Measurements from ENCODE around the gene NKAIN1. TPM values are rescaled to one million over a fixed set of nuclear protein-coding genes. Genes with fewer than 3 reads are reported as not detected.

Gene NKAIN1
- total RNA-seq, 1 donor from 2014 or later, result 3.5 TPM

DNA sequence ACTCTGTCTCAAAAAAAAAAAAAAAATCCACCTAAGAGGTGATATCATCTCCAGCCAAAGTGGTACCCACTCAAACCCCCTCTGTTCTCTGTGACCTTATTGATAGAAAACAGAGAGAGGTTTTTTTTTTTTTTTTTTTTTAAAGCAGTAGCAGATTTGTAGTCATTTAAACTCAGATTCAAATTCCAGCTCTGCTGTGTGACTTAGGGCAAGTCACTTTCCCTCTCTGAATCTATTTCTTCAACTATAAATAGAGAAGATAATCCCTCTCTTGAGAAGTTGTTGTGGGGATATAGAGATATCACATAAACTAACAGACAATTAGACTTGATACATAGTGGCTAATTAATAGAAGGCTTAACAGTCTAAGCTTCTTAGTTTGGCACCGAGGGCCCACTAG, 48.4 kb downstream of the NKAIN1 start:
- DNase-seq (ENCODE audit: low spot score), result no peak
- H3K27ac Mint-ChIP-seq (ENCODE audit: unreplicated experiment), result no peak overlapping the region
- H3K9me3 Mint-ChIP-seq (ENCODE audit: low read depth), result no peaks in the 10 kb centered on the region
- TF ChIP-seq, protein P1, sequence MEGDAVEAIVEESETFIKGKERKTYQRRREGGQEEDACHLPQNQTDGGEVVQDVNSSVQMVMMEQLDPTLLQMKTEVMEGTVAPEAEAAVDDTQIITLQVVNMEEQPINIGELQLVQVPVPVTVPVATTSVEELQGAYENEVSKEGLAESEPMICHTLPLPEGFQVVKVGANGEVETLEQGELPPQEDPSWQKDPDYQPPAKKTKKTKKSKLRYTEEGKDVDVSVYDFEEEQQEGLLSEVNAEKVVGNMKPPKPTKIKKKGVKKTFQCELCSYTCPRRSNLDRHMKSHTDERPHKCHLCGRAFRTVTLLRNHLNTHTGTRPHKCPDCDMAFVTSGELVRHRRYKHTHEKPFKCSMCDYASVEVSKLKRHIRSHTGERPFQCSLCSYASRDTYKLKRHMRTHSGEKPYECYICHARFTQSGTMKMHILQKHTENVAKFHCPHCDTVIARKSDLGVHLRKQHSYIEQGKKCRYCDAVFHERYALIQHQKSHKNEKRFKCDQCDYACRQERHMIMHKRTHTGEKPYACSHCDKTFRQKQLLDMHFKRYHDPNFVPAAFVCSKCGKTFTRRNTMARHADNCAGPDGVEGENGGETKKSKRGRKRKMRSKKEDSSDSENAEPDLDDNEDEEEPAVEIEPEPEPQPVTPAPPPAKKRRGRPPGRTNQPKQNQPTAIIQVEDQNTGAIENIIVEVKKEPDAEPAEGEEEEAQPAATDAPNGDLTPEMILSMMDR (IDR thresholded peaks at IDR 0.05), result no peak
- H3K4me1 Mint-ChIP-seq (ENCODE audit: low read depth), result no peaks in the 10 kb centered on the region
- no peaks in the 10 kb centered on the region for H3K36me3 Mint-ChIP-seq (ENCODE audit: low read depth)
- peaks cover 8% of the 10 kb centered on the region for H3K27me3 Mint-ChIP-seq (ENCODE audit: low read depth)
- no peak overlapping the region for H3K4me3 Mint-ChIP-seq (ENCODE audit: unreplicated experiment)

DNA sequence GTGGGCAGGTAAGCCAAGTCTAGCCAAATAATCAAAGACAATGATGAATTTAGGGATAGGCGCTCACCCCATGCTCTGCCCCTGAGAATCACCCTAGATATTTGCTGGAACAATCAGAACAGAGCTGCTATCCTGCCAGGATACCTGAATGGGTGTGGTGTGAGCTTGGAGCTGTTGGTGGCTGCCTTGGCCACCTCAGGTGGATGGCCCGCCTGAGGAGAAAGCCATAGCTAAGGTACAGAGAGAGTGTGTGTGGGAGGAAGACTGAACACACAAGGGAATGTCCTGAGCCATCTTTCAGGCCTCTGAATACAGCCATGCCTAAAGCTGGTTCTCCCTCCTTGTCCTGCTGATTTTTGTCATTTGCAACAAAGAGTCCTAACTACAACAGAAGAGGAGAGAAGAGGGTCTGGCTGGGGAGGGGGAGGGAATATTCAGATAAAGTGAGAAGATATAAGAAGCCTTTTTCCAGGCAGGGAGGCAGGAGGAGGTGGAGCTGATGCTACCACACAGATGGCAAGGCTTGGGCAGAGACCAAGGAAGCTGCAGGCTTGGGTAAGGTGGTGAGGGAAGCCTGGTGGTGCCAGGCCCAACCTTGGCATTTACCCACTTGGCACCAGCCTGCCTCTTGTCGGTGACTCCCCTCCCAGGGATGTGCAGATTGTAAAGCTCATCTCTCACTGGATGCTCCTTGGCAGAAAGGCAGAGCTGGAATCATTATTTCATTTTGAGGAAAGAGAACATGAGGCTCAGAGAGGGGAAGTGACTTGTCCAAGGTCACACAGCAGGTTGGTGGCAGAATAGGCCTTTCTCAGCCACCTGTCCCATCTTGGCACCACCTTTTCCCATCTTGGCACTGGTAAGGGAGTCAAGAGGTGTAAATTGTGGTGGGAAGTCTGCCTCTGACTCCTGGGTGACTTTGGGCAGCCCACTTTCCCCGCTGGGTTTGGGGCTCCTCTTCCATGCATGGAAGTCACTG, 49.7 kb downstream of the NKAIN1 start:
- Mint-ChIP-seq H3K36me3 (ENCODE audit: low read depth) (no peaks in the 10 kb centered on the region), H3K4me3 (ENCODE audit: unreplicated experiment) (no peak overlapping the region), H3K27ac (ENCODE audit: unreplicated experiment) (no peak overlapping the region), H3K9me3 (ENCODE audit: low read depth) (no peaks in the 10 kb centered on the region), H3K27me3 (ENCODE audit: low read depth) (peaks cover 8% of the 10 kb centered on the region), H3K4me1 (ENCODE audit: low read depth) (no peaks in the 10 kb centered on the region)
- no peak for DNase-seq (ENCODE audit: low spot score)
- TF ChIP-seq, protein P1 (IDR thresholded peaks at IDR 0.05), result no peak

DNA sequence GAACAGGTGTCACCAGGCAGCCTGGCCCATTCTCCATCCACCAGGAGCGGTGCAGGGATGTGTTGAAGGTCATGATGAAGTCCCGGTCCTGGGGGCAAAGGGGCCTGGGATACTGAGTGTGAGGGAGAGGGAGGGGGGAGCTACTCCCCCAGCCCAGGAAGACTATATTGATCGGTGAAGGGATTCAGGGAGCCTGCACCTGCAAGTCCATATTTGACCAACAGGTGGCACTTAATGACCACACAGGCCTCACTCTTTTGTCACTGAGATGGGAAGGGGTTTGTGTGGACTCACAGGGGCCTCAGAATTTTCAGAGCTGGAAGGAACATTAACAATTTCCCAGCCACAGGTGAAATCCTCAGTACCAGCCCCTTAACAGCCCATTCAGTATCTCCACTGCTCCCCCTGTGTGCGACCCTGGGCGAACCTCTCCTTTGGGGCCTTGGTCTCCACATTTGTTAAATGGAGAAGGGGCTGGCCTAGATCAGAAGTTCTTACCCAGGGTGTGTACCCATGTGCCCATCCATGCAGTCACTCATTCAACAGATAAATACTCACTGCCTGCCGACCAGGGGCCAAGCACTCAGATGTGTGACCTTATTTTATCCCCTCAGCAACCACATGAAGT, 55.6 kb downstream of the NKAIN1 start:
- no peaks in the 10 kb centered on the region for H3K36me3 Mint-ChIP-seq (ENCODE audit: low read depth)
- H3K4me3 Mint-ChIP-seq (ENCODE audit: unreplicated experiment), result no peak overlapping the region
- peaks cover 8% of the 10 kb centered on the region for H3K27me3 Mint-ChIP-seq (ENCODE audit: low read depth)
- TF ChIP-seq, protein P1 (IDR thresholded peaks at IDR 0.05), result peak; percentile 89
- H3K9me3 Mint-ChIP-seq (ENCODE audit: low read depth), result no peaks in the 10 kb centered on the region
- H3K4me1 Mint-ChIP-seq (ENCODE audit: low read depth), result peaks cover 8% of the 10 kb centered on the region
- DNase-seq (ENCODE audit: low spot score), result no peak
- H3K27ac Mint-ChIP-seq (ENCODE audit: unreplicated experiment), result no peak overlapping the region

DNA sequence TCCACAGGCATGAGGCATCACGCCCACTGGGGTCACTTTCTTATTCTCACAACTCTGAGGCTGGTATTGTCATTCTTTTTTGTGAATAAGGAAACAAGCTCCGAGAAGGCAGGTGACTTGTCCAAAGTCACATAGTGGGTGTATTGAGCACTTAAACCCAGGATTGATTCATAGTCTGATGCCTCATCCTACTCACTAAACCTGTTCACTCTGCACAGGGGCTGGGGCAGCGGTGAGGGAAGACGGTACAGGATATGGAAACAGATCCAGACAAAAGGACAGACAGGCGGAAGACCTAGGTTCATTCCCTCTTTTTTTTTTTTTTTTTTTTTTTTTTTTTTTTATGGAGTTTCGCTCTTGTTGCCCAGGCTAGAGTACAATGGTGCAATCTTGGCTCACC, 56.6 kb downstream of the NKAIN1 start:
- H3K4me1 Mint-ChIP-seq (ENCODE audit: low read depth), result peaks cover 8% of the 10 kb centered on the region
- no peaks in the 10 kb centered on the region for H3K9me3 Mint-ChIP-seq (ENCODE audit: low read depth)
- TF ChIP-seq, protein P1 (IDR thresholded peaks at IDR 0.05), result no peak
- no peaks in the 10 kb centered on the region for H3K36me3 Mint-ChIP-seq (ENCODE audit: low read depth)
- no peak for DNase-seq (ENCODE audit: low spot score)
- H3K4me3 Mint-ChIP-seq (ENCODE audit: unreplicated experiment), result no peak overlapping the region
- no peak overlapping the region for H3K27ac Mint-ChIP-seq (ENCODE audit: unreplicated experiment)
- H3K27me3 Mint-ChIP-seq (ENCODE audit: low read depth), result peaks cover 8% of the 10 kb centered on the region

DNA sequence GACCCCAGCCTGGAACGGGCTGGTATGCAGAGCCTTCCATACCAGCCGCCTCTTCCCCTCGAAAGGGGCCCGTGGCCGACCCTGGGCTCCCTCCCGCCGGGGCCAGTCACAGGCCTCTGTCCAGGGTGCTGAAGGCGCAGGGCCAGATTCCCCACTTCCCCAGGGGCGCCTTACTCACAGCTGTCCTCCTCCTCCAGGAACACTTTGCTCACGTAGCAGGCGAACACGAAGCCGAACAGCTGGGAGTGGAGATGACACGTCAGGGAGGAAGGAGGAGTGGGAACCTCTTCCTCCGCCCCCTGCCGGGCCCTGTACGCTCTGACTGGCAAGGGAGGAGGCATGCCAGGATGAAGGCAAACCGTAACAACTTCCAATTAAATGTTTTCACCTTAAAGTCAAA, 57.3 kb downstream of the NKAIN1 start:
- no peaks in the 10 kb centered on the region for H3K9me3 Mint-ChIP-seq (ENCODE audit: low read depth)
- DNase-seq (ENCODE audit: low spot score), result no peak

More for the DNA sequence above, 57.3 kb downstream of the NKAIN1 start:
- Mint-ChIP-seq H3K27ac (ENCODE audit: unreplicated experiment) (no peak overlapping the region), H3K4me3 (ENCODE audit: unreplicated experiment) (peak overlapping the region; percentile 52), H3K36me3 (ENCODE audit: low read depth) (no peaks in the 10 kb centered on the region), H3K27me3 (ENCODE audit: low read depth) (peaks cover 6% of the 10 kb centered on the region), H3K4me1 (ENCODE audit: low read depth) (peaks cover 8% of the 10 kb centered on the region)
- TF ChIP-seq, protein P1 (IDR thresholded peaks at IDR 0.05), result peak; percentile 67
